T-helper 1 cell treated with Interleukin-12 subunit alpha and Interleukin-12 subunit beta and Interleukin-4 antibody, amounts not matched to agents 30 μg/mL and 1 μg/mL, for 36 hours (primary cell): ENCODE data around the gene SLC16A1.
"Not testable (repeated sequence)": the region's sequence is repeated elsewhere in the genome, so short reads cannot be mapped to it uniquely, and the experiment has no call there.

ENCODE experiments used
- H3K27ac Mint-ChIP-seq: one replicate; pipeline ENCODE4 v1.8.0; 2021; ENCODE audit warnings: mild to moderate bottlenecking, mixed read lengths
- H3K27me3 Mint-ChIP-seq: one replicate; pipeline ENCODE4 v1.8.0; 2021; ENCODE audit warnings: low read depth, mixed read lengths
- H3K36me3 Mint-ChIP-seq: one replicate; pipeline ENCODE4 v1.8.0; 2021; ENCODE audit warnings: low read depth, mixed read lengths
- H3K4me1 Mint-ChIP-seq: one replicate; pipeline ENCODE4 v1.8.0; 2021; ENCODE audit warnings: low read depth, mixed read lengths
- H3K4me3 Mint-ChIP-seq: one replicate; pipeline ENCODE4 v1.8.0; 2021; ENCODE audit warnings: mild to moderate bottlenecking, moderate library complexity, mixed read lengths
- H3K9me3 Mint-ChIP-seq: one replicate; pipeline ENCODE4 v1.8.0; 2021; ENCODE audit warnings: mixed read lengths

Gene SLC16A1

GRCh38 chr1:112893288-112894009 is 62.5 kb downstream of the SLC16A1 start:
- Mint-ChIP-seq H3K4me3 (no peak overlapping the region), H3K27me3 (no peaks in the 10 kb centered on the region), H3K9me3 (peaks cover 14% of the 10 kb centered on the region), H3K36me3 (no peaks in the 10 kb centered on the region), H3K27ac (no peak overlapping the region), H3K4me1 (no peaks in the 10 kb centered on the region)

- H3K36me3 Mint-ChIP-seq, H3K4me1 Mint-ChIP-seq, H3K9me3 Mint-ChIP-seq, H3K27ac Mint-ChIP-seq, H3K4me3 Mint-ChIP-seq, H3K27me3 Mint-ChIP-seq: not testable (repeated sequence)
Observed at GRCh38 chr1:112889906-112890305, 66.1 kb downstream of the SLC16A1 start.

GRCh38 chr1:112889052-112889768 is 66.8 kb downstream of the SLC16A1 start:
- Mint-ChIP-seq H3K36me3 (no peaks in the 10 kb centered on the region), H3K4me1 (no peaks in the 10 kb centered on the region), H3K27me3 (no peaks in the 10 kb centered on the region), H3K4me3 (no peak overlapping the region), H3K9me3 (no peaks in the 10 kb centered on the region), H3K27ac (no peak overlapping the region)

DNA sequence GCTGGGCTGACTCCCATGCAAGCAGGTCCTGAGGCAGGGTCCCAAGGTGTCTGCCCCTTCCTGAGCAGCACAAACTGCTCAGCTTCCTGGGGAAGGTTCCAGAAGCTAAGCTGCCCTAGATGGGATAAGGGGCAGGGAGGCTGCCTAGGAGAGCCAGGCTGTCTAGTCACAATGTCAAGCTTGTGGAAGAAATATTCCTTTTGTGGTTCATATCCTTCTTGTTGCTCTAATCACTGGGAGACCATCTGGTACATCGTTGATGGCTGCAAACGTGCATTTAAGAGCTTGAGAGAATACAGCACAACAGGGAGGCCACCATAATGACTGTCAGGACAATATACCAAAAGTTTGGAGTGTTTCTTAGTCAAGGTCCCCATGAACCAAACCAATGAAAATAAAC is 67.4 kb downstream of the SLC16A1 start:
- Mint-ChIP-seq H3K27ac (no peak overlapping the region), H3K27me3 (no peaks in the 10 kb centered on the region), H3K9me3 (no peaks in the 10 kb centered on the region), H3K36me3 (no peaks in the 10 kb centered on the region), H3K4me3 (no peak overlapping the region), H3K4me1 (no peaks in the 10 kb centered on the region)

- H3K4me3 Mint-ChIP-seq = no peak overlapping the region
- no peaks in the 10 kb centered on the region for H3K36me3 Mint-ChIP-seq
- H3K9me3 Mint-ChIP-seq = no peaks in the 10 kb centered on the region
- H3K4me1 Mint-ChIP-seq = no peaks in the 10 kb centered on the region
- no peaks in the 10 kb centered on the region for H3K27me3 Mint-ChIP-seq
- H3K27ac Mint-ChIP-seq = no peak overlapping the region
Observed at GRCh38 chr1:112887599-112888283, 68.3 kb downstream of the SLC16A1 start.

DNA sequence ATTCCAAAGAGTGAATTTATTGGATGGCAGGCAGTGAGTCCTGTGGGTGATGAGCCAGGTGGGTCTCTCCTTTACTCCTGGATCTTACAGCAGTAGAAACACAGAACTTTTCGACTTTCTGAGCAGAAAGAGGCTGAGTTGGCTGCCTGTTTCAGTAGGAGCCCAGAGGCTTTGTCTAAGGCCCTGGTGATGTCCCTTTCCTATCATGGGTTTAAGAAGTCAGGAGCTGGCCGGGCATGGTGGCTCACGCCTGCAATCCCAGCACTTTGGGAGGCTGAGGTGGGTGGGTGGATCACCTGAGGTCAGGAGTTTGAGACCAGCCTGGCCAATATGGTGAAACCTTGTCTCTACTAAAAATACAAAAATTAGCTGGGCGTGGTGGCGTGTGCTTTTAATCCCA is 71.0 kb downstream of the SLC16A1 start:
- not testable (repeated sequence) for H3K27me3 Mint-ChIP-seq, H3K9me3 Mint-ChIP-seq, H3K27ac Mint-ChIP-seq, H3K4me1 Mint-ChIP-seq, H3K36me3 Mint-ChIP-seq, H3K4me3 Mint-ChIP-seq

- no peaks in the 10 kb centered on the region for H3K9me3 Mint-ChIP-seq
- H3K36me3 Mint-ChIP-seq = no peaks in the 10 kb centered on the region
- peaks cover 2% of the 10 kb centered on the region for H3K4me1 Mint-ChIP-seq
- H3K4me3 Mint-ChIP-seq = no peak overlapping the region
- H3K27me3 Mint-ChIP-seq = peaks cover 24% of the 10 kb centered on the region
- no peak overlapping the region for H3K27ac Mint-ChIP-seq
Observed at GRCh38 chr1:112882271-112882744, 73.7 kb downstream of the SLC16A1 start.

- peaks cover 2% of the 10 kb centered on the region for H3K4me1 Mint-ChIP-seq
- peaks cover 26% of the 10 kb centered on the region for H3K27me3 Mint-ChIP-seq
- H3K4me3 Mint-ChIP-seq = no peak overlapping the region
- H3K27ac Mint-ChIP-seq = no peak overlapping the region
- no peaks in the 10 kb centered on the region for H3K36me3 Mint-ChIP-seq
- H3K9me3 Mint-ChIP-seq = no peaks in the 10 kb centered on the region
Observed at GRCh38 chr1:112881742-112882127, 74.3 kb downstream of the SLC16A1 start.

GRCh38 chr1:112879834-112880233 is 76.2 kb downstream of the SLC16A1 start:
- peaks cover 2% of the 10 kb centered on the region for H3K4me1 Mint-ChIP-seq
- no peaks in the 10 kb centered on the region for H3K9me3 Mint-ChIP-seq
- no peaks in the 10 kb centered on the region for H3K36me3 Mint-ChIP-seq
- no peak overlapping the region for H3K4me3 Mint-ChIP-seq
- H3K27ac Mint-ChIP-seq = no peak overlapping the region
- peaks cover 36% of the 10 kb centered on the region for H3K27me3 Mint-ChIP-seq

GRCh38 chr1:112878321-112878720 is 77.7 kb downstream of the SLC16A1 start:
- Mint-ChIP-seq H3K36me3 (no peaks in the 10 kb centered on the region), H3K27ac (no peak overlapping the region), H3K27me3 (peaks cover 36% of the 10 kb centered on the region), H3K9me3 (no peaks in the 10 kb centered on the region), H3K4me3 (no peak overlapping the region), H3K4me1 (peaks cover 2% of the 10 kb centered on the region)

DNA sequence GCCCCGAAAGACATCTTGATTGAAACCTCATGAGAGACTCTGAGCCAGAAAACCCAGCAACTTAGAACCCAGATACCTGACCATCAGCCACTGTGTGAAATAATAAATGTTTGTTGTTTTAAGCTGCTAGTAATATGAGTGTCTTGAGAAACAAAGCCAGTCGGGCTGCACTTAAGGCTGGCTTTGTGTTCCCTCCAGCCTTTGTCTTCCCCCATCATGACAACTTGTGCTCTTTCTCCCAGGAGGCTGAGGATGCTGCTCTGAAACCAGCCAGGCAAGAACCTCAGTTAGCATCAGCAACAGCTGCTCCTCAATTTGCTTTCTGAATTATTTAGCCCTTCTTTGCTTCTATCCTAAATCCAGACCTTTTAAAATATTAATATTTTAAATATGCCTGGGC is 78.2 kb downstream of the SLC16A1 start:
- Mint-ChIP-seq H3K9me3 (no peaks in the 10 kb centered on the region), H3K4me3 (no peak overlapping the region), H3K36me3 (no peaks in the 10 kb centered on the region), H3K27me3 (peaks cover 40% of the 10 kb centered on the region), H3K4me1 (peaks cover 2% of the 10 kb centered on the region), H3K27ac (no peak overlapping the region)

GRCh38 chr1:112876315-112876714 is 79.7 kb downstream of the SLC16A1 start:
- H3K36me3 Mint-ChIP-seq = no peaks in the 10 kb centered on the region
- no peak overlapping the region for H3K27ac Mint-ChIP-seq
- H3K9me3 Mint-ChIP-seq = no peaks in the 10 kb centered on the region
- peaks cover 41% of the 10 kb centered on the region for H3K27me3 Mint-ChIP-seq
- H3K4me3 Mint-ChIP-seq = no peak overlapping the region
- peaks cover 2% of the 10 kb centered on the region for H3K4me1 Mint-ChIP-seq

GRCh38 chr1:112872551-112872962 is 83.4 kb downstream of the SLC16A1 start:
- H3K27ac Mint-ChIP-seq = no peak overlapping the region
- no peaks in the 10 kb centered on the region for H3K9me3 Mint-ChIP-seq
- peaks cover 19% of the 10 kb centered on the region for H3K27me3 Mint-ChIP-seq
- peaks cover 3% of the 10 kb centered on the region for H3K4me1 Mint-ChIP-seq
- no peak overlapping the region for H3K4me3 Mint-ChIP-seq
- H3K36me3 Mint-ChIP-seq = no peaks in the 10 kb centered on the region

- Mint-ChIP-seq H3K4me1 (peaks cover 3% of the 10 kb centered on the region), H3K27me3 (peaks cover 11% of the 10 kb centered on the region), H3K27ac (no peak overlapping the region), H3K9me3 (no peaks in the 10 kb centered on the region), H3K36me3 (no peaks in the 10 kb centered on the region), H3K4me3 (no peak overlapping the region)
Observed at GRCh38 chr1:112870887-112871646, 84.9 kb downstream of the SLC16A1 start.
